ENCODE data around the gene CORO2A.
"Not testable (repeated sequence)": the region's sequence is repeated elsewhere in the genome, so short reads cannot be mapped to it uniquely, and the experiment has no call there.

GRCh38 chr9:98130060-98130459 is 62.4 kb downstream of the CORO2A start:
- not testable (repeated sequence) for TF ChIP-seq POLR2A (IDR thresholded peaks at IDR 0.05; ENCODE audit: control extremely low read depth in 1 of 2, low read depth in 2 of 2, low read length in 2 of 2); TCF12 (IDR thresholded peaks at IDR 0.05; ENCODE audit: low read depth, low read length); YY1 (IDR thresholded peaks at IDR 0.05; ENCODE audit: low read depth, low read length); MAFK (IDR thresholded peaks at IDR 0.05; ENCODE audit: low read depth, low read length)
